CD4-positive, alpha-beta T cell treated with Interleukin-12 subunit alpha and Interleukin-12 subunit beta, for 1 hour (primary cell): ENCODE data around the gene TRIM73.
A peak's percentile ranks its signal among the peaks of the same experiment; 100 is the strongest.
"Not testable (repeated sequence)": the region's sequence is repeated elsewhere in the genome, so short reads cannot be mapped to it uniquely, and the experiment has no call there.

Experiments
- DNase-seq: peaks from one replicate; pipeline ENCODE4 v3.0.0-alpha.2; 2020

The TRIM73 gene

GRCh38 chr7:75415829-75416373 is 20.5 kb downstream of the TRIM73 start:
- not testable (repeated sequence) for DNase-seq

DNA sequence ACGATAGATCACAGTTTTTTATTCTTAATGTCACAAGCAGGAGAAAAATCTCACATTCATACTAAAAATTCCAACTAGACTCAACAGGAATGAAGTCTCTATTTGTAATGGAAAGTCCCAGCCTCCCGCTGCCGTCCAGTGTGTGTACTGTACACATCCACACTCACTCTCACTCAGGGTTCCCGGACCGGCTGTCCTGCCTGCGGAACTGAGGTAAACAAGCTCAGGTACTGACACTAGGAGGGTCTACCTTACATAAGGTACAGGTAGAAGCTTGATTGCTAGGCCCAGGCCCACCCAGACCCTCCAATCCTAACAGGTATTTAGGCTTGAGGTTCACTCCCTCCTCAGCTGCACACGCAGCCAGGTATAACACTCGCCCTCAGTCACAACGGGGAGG is 21.4 kb downstream of the TRIM73 start:
- DNase-seq, result not testable (repeated sequence)

DNA sequence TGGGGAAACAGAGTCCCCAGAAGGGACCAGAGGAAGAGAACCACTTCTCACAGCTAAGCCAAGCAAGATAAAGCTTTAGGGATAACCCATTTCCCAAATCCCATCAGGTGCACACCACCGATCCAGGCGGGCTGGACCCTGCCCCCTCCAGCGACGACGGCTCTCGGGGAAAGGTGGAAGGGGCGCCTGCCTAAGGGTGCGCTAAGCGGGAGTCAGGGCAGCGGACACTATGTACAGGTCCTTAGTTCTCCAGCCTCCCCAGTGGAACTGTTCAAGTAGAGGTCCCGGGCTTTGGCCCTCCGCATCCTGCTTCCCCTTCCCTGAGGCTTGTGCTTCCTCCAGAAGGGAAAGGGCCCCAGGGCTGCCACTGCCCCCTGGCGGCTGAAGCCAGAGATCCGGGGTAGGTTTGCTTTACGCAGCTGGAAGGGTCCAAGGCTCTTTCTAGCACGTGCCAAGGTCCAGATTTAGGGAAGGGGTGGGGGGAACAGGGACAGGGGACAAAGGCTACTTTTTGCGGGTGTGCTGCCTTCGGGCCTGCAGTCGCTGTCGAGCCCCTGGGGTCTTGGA is 22.9 kb downstream of the TRIM73 start:
- not testable (repeated sequence) for DNase-seq

GRCh38 chr7:75419210-75419609 is 23.8 kb downstream of the TRIM73 start:
- not testable (repeated sequence) for DNase-seq

DNA sequence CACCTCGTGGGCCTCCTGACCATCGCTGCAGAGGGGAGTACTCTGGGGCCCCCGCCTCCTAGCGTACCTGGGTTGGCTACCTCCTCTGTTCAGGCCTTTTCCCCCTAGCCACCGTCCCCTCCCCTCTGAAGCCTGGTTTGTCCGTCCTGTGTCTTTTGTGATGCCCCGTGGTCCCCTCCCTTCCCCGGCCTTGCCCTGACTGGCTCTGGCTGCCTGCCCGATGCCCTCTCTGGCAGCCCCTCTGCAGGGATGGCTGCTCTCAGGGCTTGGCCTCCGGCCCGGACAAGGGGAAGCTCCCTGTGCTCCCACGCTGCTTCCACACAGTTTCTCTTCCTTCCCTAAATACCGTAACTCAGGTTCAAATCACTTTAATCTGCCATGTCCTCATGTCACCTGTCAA is 24.3 kb downstream of the TRIM73 start:
- not testable (repeated sequence) for DNase-seq

DNA sequence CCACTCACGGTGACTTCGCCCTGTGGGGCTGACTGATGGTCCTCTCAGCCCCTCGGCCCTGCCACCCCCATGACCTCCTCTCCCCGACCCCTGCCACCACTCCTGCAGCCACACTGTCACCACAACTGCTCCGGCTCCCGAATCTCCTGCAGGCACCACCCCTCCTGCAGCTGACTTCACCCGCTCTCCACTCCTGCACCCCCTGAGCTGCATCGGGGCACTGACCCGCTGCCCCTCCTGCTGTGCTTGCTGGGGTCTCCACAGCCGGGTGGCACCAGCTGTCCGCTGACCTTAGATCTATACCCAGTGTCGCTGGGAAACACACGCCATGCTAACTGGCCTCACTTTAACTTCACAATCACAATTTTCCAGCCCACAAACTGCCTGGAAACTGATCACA is 24.7 kb downstream of the TRIM73 start:
- DNase-seq, result not testable (repeated sequence)

DNA sequence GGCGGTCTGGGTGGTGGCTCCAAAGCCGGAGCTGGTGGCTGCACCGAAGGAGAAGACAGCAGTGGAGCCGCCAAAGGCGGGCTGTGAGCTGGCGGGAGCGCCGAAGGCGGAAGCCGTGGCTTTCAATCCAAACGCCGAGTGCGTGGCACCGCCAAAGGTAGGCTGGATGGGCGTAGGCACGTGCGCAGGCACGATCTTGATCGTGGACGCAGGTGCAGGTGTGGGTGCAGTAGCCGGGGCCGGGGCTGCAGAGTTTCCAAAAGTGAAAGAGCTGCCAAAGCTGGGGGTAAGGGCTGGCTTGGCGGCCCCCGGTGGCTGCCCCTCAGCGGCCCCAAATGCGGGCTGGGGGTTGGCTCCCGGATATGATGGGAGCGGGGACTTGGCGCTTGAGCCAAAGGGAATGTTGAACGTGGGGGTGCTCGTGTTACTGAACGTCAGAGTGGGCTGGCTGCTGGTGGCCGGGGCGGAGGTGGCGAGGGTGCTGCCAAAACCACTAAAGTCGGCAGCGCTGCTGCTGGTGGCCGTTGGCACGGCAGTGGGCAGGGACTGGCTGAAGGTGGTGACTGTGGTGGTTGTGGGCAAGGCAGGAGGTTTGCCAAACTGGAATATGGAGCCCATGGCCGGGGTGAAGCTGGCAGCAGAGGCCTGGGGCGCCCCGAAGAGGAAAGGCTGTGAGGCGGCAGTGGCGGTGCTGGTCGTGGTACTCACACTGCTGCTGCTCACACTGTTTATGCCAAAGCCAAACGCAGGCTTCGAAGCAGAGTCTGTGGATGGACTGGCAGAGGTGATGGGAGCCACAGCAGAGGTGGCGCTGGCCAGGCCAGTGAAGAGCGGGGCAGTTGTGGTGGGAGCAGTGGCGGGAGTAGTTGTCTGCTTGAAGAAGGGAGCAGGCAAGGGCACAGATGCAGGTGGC is 26.6 kb downstream of the TRIM73 start:
- not testable (repeated sequence) for DNase-seq

GRCh38 chr7:75423481-75423880 is 28.1 kb downstream of the TRIM73 start:
- DNase-seq, result not testable (repeated sequence)

DNA sequence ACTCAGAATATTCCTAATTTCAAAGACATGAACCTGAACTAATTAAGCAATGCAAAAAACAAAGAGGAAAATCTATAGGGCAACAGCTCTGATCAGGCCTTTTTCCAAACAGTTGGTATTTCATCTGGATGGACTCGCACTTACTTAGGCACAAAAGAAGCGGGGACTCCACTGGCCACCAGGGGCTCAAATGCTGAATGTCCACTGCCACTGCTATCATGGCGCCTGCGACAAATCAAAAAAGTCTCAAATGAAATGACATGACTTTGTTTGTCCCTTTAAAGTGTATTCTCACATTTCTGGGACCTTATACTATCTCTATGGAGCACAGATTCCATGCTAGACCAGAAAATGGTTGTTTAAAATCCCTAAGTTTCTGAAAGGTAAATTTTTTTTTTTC is 43.6 kb downstream of the TRIM73 start:
- not testable (repeated sequence) for DNase-seq

DNA sequence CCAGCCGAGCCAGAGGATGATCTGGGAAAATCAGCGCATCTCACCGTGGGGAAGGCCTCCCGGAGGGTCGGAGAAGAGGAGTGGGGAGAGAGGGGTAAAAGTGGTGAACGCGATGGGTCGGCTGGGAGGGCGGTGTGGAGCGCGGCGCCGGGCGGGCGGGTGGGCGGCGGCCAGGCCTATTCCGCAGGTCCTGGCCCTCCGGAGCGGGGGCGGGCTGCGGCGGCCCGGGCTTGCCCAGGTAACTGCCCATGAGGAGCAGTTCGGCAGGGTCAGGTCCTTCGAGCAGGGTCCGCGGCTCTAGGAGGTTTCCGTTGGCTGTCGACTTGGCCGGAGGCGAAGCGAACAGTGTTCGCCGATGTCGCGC is 46.7 kb downstream of the TRIM73 start:
- not testable (repeated sequence) for DNase-seq

- peak; percentile 45 for DNase-seq
These were observed 47.2 kb downstream of the TRIM73 start for GRCh38 chr7:75442465-75443111.

- not testable (repeated sequence) for DNase-seq
These were observed 54.5 kb downstream of the TRIM73 start for GRCh38 chr7:75449946-75450345.

- peak; percentile 23 for DNase-seq
These were observed 57.1 kb downstream of the TRIM73 start for GRCh38 chr7:75452494-75452955.
